NCI-H2171 (cell line): Measurements from ENCODE around the gene KTN1.
A peak's percentile ranks its signal among the peaks of the same experiment; 100 is the strongest.

Experiments
- DNase-seq: peaks from one replicate; lab custom pipeline; 2025; lab: John Stamatoyannopoulos, UW

KTN1 gene

DNA sequence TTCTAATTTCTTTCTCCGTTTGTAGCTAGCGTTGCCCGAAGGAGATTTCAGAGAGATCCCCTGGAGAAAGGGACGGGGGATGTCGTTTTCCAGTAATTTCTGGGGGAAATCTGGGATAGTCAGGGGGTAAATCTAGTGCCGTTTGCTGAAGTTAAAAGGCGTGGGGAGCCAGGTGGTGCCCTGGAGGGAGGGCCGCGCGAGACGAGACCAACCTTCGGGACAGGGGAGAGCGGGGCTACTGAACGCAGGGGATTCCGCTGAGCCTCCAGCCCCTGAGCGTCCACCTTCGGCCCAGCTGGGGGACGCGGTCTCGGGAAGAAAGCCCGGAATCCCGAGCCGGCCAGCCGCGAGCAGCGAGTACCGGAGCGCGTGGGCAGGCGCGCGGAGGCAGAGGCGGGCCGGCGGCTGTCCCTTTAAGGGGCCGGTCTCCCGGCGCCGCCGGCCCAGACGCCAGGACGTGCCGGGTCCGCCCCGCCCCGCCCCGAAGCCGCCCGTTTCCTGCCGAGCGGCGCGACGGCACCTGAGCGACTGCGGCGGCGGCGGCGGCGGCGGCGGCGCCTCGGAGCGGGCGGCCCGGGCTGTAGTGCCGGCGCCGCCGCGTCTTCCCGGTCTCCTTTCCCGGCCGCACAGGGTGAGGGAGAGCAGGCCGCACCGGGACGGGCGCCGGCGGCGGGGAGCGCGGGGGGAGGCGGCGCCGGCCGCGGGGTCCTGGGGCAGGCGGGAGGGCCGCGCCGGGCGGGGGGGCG, at the start of gene KTN1:
Gene KTN1, plus strand, starts transcription at position 484 of the 746 bp plus-strand sequence. CDS start 31,842 bp downstream, outside the sequence.
- DNase-seq: peak; percentile 74

DNA sequence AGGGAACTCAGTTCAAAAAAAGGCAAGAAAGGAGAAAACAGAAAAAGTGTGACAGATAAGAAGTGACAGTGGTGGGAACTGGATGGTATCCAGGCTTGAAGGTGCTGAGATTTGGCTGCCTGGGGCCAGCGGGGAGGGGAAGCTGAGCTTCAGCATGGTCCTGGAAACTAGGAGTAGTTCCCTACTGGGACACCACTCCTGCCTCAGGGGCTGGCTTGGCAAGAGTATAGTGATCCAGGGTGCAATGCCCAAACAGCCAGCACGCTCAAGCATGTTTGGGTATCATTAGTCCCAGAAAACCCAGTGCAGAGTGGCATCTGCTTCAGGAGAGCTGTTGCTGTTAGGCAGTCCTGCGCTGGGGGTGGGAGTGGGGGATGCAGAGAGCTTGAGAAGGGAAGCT, 49.5 kb upstream of the KTN1 start:
- DNase-seq: no peak

DNA sequence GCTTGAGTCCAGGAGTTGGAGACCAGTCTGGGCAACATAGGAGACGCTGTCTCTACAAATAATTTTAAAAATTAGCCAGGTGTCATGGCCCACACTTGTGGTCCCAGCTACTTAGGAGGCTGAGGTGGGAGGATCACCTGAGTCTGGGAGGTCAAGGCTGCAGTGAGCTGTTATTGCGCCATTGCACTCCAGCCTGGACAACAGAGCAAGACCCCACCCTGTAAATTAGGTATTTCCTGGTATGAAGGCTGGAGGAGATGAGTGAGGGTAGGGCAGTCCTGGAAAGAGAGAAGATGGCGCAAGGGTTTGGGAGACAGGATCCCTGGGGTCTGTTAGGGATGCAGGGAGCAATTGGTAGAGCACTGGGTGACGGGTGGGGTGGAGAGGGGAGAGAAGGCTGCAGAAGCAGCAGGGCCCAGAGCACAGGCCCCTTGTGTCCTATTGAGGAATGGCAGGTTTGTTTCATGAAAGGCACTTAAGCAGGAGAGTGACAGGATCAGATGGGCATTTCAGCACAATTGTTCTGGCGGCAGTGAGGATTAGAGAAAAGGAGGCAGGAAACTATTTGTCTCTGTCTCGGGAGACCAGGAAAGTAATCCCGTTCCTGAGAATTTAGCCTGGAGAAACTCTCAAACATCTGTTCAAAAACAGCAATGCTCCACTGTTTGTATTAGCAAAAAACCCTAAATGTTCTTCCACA, 47.2 kb upstream of the KTN1 start:
- peak; percentile 36 for DNase-seq

DNA sequence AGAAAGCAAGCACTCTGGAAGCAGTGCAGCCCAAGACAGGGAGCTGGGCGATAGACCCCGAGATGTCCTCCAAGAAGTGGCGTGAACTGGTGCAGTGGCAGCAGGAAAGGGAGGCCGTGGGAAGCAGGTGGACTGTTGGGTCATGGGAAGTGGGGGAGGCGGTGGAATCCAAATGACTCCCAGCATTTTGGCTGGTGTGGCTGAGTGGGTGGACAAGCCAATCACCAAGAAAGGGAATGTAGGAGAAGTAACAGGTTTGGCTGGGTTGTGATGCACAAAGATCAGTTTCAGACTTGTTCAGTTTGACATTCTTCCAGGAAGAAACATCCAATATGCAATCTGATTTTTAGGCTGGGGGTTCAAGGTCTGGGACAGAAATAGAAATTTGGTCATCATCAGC, 46.0 kb upstream of the KTN1 start:
- no peak for DNase-seq

DNA sequence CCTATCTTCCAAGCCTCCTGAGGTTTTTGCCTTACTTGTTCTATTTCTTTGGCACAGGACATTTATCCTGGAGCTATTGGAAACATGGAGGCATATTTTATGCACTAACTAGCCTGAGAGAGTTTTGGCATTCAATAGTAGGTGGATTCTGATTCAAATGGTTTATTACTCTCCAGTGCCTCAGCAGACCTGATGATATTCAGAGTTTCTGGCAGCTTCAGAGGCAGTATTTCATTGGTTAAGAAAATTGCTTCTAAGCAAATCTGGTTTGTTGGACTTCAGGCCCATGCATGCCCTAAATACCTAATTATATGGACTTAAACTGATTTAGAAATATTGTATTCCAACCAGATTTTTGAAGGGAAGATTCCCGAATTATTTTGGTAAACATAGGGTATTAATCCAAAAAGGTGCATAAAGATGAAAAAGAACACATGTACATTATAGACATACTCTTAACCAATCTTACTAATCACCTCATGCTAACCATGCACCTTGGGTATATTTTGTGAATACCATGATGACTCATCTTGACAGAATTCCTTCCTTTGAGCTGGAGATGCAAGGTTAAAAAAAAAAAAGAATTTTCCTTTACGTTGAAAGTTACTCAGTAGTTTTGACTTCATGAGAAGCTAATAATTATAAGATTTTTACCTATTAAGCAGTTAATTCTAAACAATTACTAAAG, 44.3 kb upstream of the KTN1 start:
- DNase-seq: no peak

DNA sequence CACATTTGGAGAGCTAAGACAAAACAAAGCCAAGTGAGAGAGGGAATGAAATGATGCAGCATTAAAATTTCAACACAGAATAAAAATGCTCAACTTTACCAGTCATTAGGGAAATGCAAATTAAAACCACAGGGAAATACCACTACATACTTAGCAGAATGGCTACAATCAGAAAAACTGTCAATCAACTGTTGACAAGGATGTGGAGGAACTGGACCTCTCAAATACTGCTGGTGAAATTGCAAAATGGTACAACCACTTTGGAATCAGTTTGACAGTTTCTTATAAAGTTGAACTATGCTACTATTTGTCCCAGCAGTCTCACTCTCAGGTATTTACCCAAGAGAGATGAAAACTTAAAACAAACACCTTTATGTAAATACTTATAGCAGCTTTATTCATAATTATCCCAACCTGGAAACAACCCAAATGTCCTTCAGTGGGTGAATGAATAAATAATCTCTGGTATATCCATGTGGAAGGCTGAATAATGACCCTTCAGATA, 43.8 kb upstream of the KTN1 start:
- DNase-seq: no peak

DNA sequence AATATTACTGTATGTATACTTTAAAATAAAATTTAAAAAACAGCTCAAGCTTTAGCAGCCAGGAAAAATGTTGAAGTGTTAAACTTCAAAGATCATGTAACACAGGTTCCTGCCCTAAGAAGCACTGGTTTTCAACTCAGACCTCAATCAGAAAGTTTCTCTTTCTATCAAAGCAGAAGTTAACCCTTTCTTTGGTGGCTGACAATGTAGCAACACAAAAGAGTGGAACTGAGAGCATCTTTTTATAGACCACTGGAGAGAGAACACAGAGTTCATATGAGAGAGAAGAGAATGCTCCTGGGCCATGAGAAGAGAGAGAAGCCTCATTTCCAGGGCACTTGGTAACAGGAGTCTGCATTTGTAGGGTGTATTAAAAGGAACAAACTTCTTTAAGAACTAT, 42.2 kb upstream of the KTN1 start:
- no peak for DNase-seq

DNA sequence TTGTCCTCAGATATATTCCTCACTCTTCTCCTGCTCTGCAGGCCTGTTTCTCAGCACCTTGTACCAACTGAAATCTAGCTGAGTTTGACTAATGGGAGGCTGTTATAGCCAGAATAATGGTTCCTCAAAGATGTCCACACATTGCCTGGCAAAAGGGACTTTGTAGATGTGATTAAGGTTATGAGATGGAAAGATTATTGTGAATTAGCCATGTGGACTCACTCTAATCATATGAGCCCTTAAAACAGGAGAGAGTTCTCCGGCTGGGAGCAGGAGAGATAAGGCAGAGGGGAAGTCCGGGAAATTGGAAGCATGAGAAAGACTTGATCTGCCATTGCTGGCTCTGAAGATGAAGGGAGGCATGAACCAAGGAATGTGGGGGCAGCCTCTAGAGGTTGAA, 40.0 kb upstream of the KTN1 start:
- no peak for DNase-seq

GRCh38 chr14:55540847-55541773, 38.9 kb upstream of the KTN1 start:
- DNase-seq: no peak

DNA sequence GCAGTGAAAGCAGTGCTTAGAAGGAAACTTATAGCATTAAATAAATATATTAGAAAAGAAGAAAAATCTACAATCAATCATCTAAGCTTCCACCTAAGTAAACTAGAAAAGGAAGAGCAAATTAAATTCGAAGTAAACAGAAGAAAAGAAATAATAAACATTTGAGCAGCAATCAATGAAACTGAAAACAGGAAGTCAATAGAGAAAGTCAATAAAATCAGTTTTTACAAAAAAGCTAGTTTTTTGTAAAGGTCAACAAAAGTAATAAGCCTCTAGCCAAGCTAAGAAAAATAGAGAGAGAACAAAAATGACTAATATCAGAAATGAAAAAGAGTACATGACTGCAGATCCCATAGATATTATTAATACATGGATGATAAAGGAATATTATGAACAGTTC, 34.2 kb upstream of the KTN1 start:
- DNase-seq: no peak

- DNase-seq: no peak
Observed at GRCh38 chr14:55546212-55546874, 33.7 kb upstream of the KTN1 start.

GRCh38 chr14:55547650-55548315, 32.2 kb upstream of the KTN1 start:
- DNase-seq: no peak

- no peak for DNase-seq
Observed at GRCh38 chr14:55553791-55554190, 26.2 kb upstream of the KTN1 start.

DNA sequence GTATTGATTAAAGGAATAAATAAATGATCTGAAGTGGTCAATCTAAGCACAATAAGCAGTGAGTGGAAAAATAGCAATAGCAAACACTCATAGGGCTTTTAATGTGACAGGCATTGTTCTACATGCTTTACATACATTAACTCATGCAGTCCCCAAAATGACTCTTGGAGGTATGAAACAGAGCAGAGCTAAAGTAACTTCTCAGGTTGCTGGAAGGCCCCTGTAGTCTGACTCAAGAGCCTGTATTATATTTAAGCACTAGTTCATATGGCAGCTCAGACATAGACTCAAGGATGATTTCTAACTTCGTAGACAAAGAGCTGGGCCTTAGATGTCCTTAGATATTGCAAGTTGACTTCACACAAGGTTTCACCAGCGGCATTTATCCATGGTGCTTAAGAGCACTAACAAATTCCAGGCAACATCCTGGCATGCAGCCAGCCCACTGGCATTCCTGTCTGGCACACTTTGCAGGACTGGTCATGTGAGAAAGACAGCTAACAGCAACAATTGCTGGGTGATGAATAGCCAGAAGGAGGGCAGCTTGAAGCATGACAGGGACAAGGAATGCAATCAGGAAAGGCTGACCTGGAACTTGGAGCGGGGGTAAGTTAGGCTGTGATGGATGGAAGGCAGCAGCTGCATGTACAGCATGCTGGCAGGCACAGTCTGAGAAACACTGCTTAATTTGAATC, 22.9 kb upstream of the KTN1 start:
- no peak for DNase-seq

DNA sequence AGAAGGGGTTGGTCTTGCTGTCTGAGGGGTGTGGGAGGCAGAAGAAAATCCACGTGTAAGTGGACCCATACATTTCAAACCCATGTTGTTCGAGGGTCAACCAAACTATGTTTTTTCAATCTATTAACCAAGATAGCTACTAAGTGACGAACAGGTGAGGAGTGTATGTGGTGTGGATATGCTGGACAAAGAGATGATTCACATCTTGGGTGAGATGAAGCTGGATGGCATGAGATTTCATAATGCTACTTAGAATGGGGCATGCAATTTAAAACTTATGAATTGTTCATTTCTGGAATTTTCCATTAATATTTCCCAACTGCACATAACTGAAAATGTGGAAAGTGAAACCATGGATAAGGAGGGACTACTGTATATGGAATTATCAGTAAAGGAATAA, 17.9 kb upstream of the KTN1 start:
- no peak for DNase-seq

GRCh38 chr14:55568618-55569017, 11.4 kb upstream of the KTN1 start:
- DNase-seq: no peak

- DNase-seq: no peak
Observed at GRCh38 chr14:55571125-55571889, 8.7 kb upstream of the KTN1 start.

DNA sequence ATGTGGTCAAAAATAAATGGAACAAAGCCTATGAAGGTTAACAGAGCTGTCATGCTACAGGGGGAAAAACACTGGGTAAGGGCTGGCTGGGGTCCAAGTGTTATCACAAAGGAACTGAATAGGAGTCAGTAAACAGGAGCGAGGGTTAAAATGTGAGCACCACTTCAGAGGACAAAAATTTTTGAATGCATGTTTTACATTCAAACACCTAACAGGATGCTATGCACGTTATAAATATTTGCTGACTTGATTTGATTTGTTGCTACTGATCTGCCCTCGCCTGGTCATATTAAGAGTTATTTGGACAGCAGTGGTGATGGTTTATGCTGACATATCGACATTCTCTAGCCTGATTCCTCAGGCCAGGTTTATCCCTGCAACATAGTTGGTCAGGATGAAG, 7.4 kb upstream of the KTN1 start:
- no peak for DNase-seq

DNA sequence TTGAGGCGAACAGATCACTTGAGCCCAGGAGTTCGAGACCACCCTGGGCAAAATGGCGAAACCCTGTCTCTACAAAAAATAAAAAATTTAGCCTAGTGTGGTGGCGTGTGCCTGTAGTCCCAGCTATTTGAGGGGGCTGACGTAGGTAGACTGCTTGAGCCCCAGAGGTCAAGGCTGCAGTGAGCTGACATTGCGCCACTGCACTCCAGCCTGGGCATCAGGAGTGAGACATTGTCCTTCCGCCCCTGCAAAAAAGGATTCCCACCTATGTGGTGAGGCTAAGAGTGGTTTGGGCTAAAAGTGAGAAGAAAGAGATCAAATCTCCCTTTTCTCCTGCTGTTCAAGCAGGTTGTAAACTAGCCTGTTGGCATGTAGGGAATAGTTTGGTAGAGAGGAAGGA, 5.0 kb upstream of the KTN1 start:
- DNase-seq: no peak
